Vagina (tissue), 2 donors: ENCODE measurements around the gene PLEKHG4B. TPM values are rescaled to one million over a fixed set of nuclear protein-coding genes. Genes with fewer than 3 reads are reported as not detected.

ENCODE experiments used
- DNase-seq, 2 donors: peaks; one replicate each; pipeline ENCODE4 v3.0.0-alpha.2; 2017; ENCODE audit errors: extremely low spot score in 2 of 2
- H3K27ac ChIP-seq: fragments of 200-600 bp; sonication (generic); one replicate; pipeline ENCODE4 v1.5.1; 2019
- H3K27me3 ChIP-seq: fragments of 200-600 bp; sonication (generic); one replicate; pipeline ENCODE4 v1.5.1; 2019
- H3K36me3 ChIP-seq, 2 donors: fragments of 200-600 bp; sonication (generic); one replicate each; pipeline ENCODE4 v1.5.1; 2017 to 2019
- H3K4me1 ChIP-seq: fragments of 200-600 bp; sonication (generic); one replicate; pipeline ENCODE4 v1.5.1; 2019
- H3K4me3 ChIP-seq, 2 donors: fragments of 200-600 bp; sonication (generic); 1 replicate in 1 of 2; 2 replicates in 1 of 2; pipeline ENCODE4 v1.5.1; 2016 to 2019
- H3K9me3 ChIP-seq: fragments of 200-600 bp; sonication (generic); one replicate; pipeline ENCODE4 v1.5.1; 2019
- CTCF ChIP-seq, 3 experiments: fragments of 450-650 bp in 2 of 3; fragments of 200-600 bp in 1 of 3; sonication (generic) in 1 of 3; IDR thresholded peaks; one replicate each; pipeline ENCODE4 v1.5.1; 2017 to 2019; ENCODE audit warnings: antibody characterized with exemption in 3 of 3, mild to moderate bottlenecking in 2 of 3, moderate library complexity in 2 of 3
- POLR2A ChIP-seq, 2 donors: fragments of 450-650 bp; IDR thresholded peaks; one replicate each; pipeline ENCODE4 v1.6.1; 2017; ENCODE audit warnings: antibody characterized with exemption in 2 of 2, mild to moderate bottlenecking in 2 of 2, moderate library complexity in 2 of 2
- POLR2AphosphoS5 ChIP-seq, 2 donors: sonication (generic); formaldehyde crosslinking; IDR thresholded peaks; one replicate each; pipeline ENCODE4 v1.9.0; 2017; ENCODE audit warnings: antibody characterized with exemption in 2 of 2, mild to moderate bottlenecking in 2 of 2, low read depth in 1 of 2; ENCODE audit not compliant: insufficient read depth in 1 of 2
- intact Hi-C: fragments of 100-400 bp; cut with DNase I; formaldehyde crosslinking; loops from one replicate; pipeline ENCODE4 v1.15.1; 2023
- total RNA-seq: library from RNA; depleted of rRNA; stranded (reverse); fragments of >200 nt; gene quantifications from one replicate; pipeline ENCODE4 v1.2.3, GENCODE V29; 2016

PLEKHG4B gene
- total RNA-seq, 1 donor from 2014 or later, result 0.74 TPM

- Histone ChIP-seq H3K27me3 (no peaks in the 10 kb centered on the region), H3K4me3 (no peak overlapping the region), H3K4me1 (no peaks in the 10 kb centered on the region), H3K36me3 (no peaks in the 10 kb centered on the region), H3K27ac (no peak overlapping the region), H3K9me3 (no peaks in the 10 kb centered on the region)
- no peak for TF ChIP-seq POLR2AphosphoS5 (IDR thresholded peaks at IDR 0.05; ENCODE audit: insufficient read depth in 1 of 2, low read depth in 1 of 2)
- TF ChIP-seq POLR2A (IDR thresholded peaks at IDR 0.05), result no peak
- no peak for TF ChIP-seq CTCF (IDR thresholded peaks at IDR 0.05)
- intact Hi-C loops, result no loop called here
- DNase-seq, result no peak
Measured at GRCh38 chr5:126806-127205, 34.8 kb downstream of the PLEKHG4B start.

- Histone ChIP-seq H3K27me3 (no peaks in the 10 kb centered on the region), H3K4me1 (no peaks in the 10 kb centered on the region), H3K27ac (no peak overlapping the region), H3K4me3 (no peak overlapping the region), H3K36me3 (no peaks in the 10 kb centered on the region), H3K9me3 (no peaks in the 10 kb centered on the region)
- no peak for DNase-seq
- TF ChIP-seq POLR2AphosphoS5 (IDR thresholded peaks at IDR 0.05; ENCODE audit: insufficient read depth in 1 of 2, low read depth in 1 of 2), result no peak
- TF ChIP-seq POLR2A (IDR thresholded peaks at IDR 0.05), result no peak
- no peak for TF ChIP-seq CTCF (IDR thresholded peaks at IDR 0.05)
- intact Hi-C loops, result no loop called here
Measured at GRCh38 chr5:127886-128285, 35.9 kb downstream of the PLEKHG4B start.

- intact Hi-C loops, result no loop called here
- H3K4me1 ChIP-seq, result no peaks in the 10 kb centered on the region
- H3K36me3 ChIP-seq, result no peaks in the 10 kb centered on the region
- no peak overlapping the region for H3K4me3 ChIP-seq
- no peak overlapping the region for H3K27ac ChIP-seq
- no peaks in the 10 kb centered on the region for H3K27me3 ChIP-seq
- no peak for DNase-seq
- H3K9me3 ChIP-seq, result no peaks in the 10 kb centered on the region
- TF ChIP-seq POLR2AphosphoS5 (IDR thresholded peaks at IDR 0.05; ENCODE audit: insufficient read depth in 1 of 2, low read depth in 1 of 2) (no peak), POLR2A (IDR thresholded peaks at IDR 0.05) (no peak), CTCF (IDR thresholded peaks at IDR 0.05) (no peak)
Measured at GRCh38 chr5:128446-128845, 36.5 kb downstream of the PLEKHG4B start.

GRCh38 chr5:129148-129547 is 37.2 kb downstream of the PLEKHG4B start:
- DNase-seq, result no peak
- H3K27ac ChIP-seq, result no peak overlapping the region
- no peak overlapping the region for H3K4me3 ChIP-seq
- no peaks in the 10 kb centered on the region for H3K36me3 ChIP-seq
- TF ChIP-seq POLR2A (IDR thresholded peaks at IDR 0.05) (no peak), POLR2AphosphoS5 (IDR thresholded peaks at IDR 0.05; ENCODE audit: insufficient read depth in 1 of 2, low read depth in 1 of 2) (no peak), CTCF (IDR thresholded peaks at IDR 0.05) (no peak)
- H3K9me3 ChIP-seq, result no peaks in the 10 kb centered on the region
- no peaks in the 10 kb centered on the region for H3K4me1 ChIP-seq
- intact Hi-C loops, result no loop called here
- no peaks in the 10 kb centered on the region for H3K27me3 ChIP-seq

GRCh38 chr5:129820-130219 is 37.9 kb downstream of the PLEKHG4B start:
- no peak overlapping the region for H3K4me3 ChIP-seq
- TF ChIP-seq CTCF (IDR thresholded peaks at IDR 0.05) (no peak), POLR2A (IDR thresholded peaks at IDR 0.05) (no peak), POLR2AphosphoS5 (IDR thresholded peaks at IDR 0.05; ENCODE audit: insufficient read depth in 1 of 2, low read depth in 1 of 2) (no peak)
- no peak for DNase-seq

More at GRCh38 chr5:129820-130219, 37.9 kb downstream of the PLEKHG4B start:
- H3K27me3 ChIP-seq, result no peaks in the 10 kb centered on the region
- H3K9me3 ChIP-seq, result no peaks in the 10 kb centered on the region
- no peaks in the 10 kb centered on the region for H3K36me3 ChIP-seq
- H3K27ac ChIP-seq, result no peak overlapping the region
- H3K4me1 ChIP-seq, result no peaks in the 10 kb centered on the region
- intact Hi-C loops, result no loop called here
